Measurements from ENCODE around the gene LIN9.

- TF ChIP-seq CTCF (IDR thresholded peaks at IDR 0.05; ENCODE audit: low read depth, low read length), result no peak
- TF ChIP-seq EZH2phosphoT487 (IDR thresholded peaks at IDR 0.05; ENCODE audit: low read depth), result no peak
These were observed 109.0 kb downstream of the LIN9 start for GRCh38 chr1:226199971-226200370.
